Measurements from ENCODE around the gene ARAP2.

Gene ARAP2

GRCh38 chr4:36111172-36111571 is 133.1 kb downstream of the ARAP2 start:
- TF ChIP-seq ZNF274 (IDR thresholded peaks at IDR 0.05; ENCODE audit: low read depth, low read length): no peak

DNA sequence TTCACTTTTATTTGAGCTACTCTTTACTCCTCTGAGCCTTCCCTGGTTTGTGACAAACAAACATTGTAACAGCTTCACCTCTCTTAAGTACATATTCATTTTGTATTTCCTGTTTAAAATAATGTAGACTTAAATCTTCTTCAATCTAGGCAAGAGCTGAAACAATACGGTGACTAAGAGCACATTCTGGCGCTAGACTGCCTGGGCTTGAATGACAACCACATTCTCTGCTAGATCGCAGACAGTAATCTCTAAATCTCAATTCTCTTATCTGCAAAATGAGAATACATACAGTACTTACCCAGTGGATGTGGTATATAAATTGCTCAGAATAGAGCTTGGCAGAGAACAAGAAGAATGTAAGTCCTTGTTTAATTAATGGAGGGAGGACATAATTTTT is 144.8 kb downstream of the ARAP2 start:
- no peak overlapping the region for H3K4me3 ChIP-seq (ENCODE audit: low read length)
- TF ChIP-seq ZNF274 (IDR thresholded peaks at IDR 0.05; ENCODE audit: low read depth, low read length): no peak

More at GRCh38 chr4:36111172-36111571, 133.1 kb downstream of the ARAP2 start:
- H3K4me3 ChIP-seq (ENCODE audit: low read length): no peak overlapping the region

DNA sequence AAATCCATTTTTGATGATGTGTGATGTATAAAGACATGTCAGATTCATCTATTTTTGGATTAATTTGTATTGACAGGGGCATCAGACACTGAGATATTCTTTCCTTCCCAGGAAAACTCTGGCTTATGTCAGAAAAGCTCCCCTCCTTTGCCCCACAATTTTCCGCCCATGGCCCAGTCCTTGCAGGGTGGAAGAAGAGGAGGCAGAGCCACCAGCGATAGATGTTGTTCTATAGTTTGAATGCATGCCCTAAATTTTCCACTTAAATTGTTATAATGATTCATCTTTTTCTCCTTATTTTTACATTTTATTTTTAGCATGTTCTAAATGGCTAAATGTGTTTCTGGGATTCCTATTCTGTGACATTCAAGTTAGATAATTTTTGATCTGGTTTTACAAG is 149.3 kb downstream of the ARAP2 start:
- no peak for TF ChIP-seq ZNF274 (IDR thresholded peaks at IDR 0.05; ENCODE audit: low read depth, low read length)
- H3K4me3 ChIP-seq (ENCODE audit: low read length): no peak overlapping the region

DNA sequence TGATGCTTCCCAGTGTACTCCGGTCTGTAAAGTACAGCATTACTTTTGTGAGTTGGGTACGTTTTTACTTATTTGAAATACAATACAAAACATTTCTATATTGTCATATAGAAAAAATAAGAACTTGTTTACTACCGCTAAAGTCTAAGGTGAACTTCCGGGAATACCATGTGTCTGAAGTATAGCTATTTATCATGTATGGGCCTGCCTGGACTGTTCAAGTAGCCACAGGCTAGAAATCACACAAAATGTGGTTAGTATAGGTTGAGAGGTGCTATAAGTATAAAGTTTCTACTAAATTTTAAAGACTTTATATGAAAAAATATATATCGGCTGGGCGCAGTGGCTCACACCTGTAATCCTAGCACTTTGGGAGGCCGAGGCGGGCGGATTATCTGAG is 152.3 kb downstream of the ARAP2 start:
- no peak for TF ChIP-seq ZNF274 (IDR thresholded peaks at IDR 0.05; ENCODE audit: low read depth, low read length)
- no peak overlapping the region for H3K4me3 ChIP-seq (ENCODE audit: low read length)

DNA sequence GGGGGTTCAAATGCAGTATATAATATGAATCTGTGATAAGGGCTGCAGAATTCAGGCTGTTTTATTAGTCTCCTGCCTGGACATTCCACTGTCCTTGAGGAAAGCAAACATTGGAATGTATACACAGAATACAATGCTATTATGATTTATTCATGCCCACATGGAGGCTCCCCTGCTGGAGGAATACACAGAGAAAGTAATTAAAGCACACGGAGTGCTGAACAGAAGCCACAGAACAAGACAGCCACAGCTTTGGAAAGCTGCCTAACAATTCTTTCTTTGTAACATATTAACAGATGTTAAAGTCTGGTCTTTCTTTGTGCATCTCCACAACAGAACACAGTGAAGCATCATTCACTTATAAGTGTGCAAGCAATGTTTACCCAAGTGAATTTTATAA is 155.8 kb downstream of the ARAP2 start:
- H3K4me3 ChIP-seq (ENCODE audit: low read length): no peak overlapping the region
- TF ChIP-seq ZNF274 (IDR thresholded peaks at IDR 0.05; ENCODE audit: low read depth, low read length): no peak

DNA sequence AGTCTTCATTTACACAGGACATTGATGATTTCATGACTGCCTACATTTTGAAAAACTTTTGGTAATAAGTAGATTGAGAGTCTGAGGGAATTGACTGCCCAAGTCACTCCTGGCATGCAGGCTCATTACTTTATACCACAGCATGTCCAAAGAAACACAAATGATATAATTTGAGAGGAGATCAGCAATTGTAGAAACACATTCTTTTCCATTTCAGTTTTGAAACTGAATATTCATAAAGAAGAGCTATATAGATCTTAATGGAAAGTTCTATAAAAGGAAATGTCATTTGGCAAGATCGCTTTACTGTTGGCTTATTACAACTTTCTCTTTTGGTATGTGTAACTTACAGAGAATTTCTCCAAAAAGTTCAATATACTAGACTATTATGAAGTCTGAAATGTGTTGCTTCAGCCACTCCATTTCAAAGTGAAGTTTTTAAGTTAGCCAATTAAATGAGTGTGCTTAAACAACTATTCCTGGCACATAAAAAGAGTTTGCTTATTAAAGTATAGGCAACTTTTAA is 158.0 kb downstream of the ARAP2 start:
- no peak overlapping the region for H3K4me3 ChIP-seq (ENCODE audit: low read length)
- TF ChIP-seq ZNF274 (IDR thresholded peaks at IDR 0.05; ENCODE audit: low read depth, low read length): no peak

- no peak overlapping the region for H3K4me3 ChIP-seq (ENCODE audit: low read length)
- no peak for TF ChIP-seq ZNF274 (IDR thresholded peaks at IDR 0.05; ENCODE audit: low read depth, low read length)
These were observed 161.5 kb downstream of the ARAP2 start for GRCh38 chr4:36082817-36083216.

DNA sequence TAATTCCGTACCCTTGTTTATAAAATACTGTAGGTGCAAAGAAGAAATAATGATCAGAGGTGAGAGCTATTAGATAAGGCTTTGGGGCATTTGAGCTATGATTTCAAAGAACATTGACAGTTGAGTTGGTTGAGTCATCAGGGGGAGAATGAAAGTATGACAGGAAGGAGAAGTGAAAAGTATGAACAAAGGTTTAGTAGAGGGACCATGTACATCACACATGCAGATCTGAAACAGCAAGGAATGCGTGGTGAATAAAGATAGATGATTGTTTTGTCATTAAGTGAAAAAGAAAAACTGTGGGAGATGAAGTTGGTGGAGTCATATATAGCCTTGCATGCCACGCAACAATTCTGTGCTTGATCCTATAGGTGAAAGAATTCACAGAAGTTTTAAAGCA is 163.1 kb downstream of the ARAP2 start:
- no peak overlapping the region for H3K4me3 ChIP-seq (ENCODE audit: low read length)
- no peak for TF ChIP-seq ZNF274 (IDR thresholded peaks at IDR 0.05; ENCODE audit: low read depth, low read length)

DNA sequence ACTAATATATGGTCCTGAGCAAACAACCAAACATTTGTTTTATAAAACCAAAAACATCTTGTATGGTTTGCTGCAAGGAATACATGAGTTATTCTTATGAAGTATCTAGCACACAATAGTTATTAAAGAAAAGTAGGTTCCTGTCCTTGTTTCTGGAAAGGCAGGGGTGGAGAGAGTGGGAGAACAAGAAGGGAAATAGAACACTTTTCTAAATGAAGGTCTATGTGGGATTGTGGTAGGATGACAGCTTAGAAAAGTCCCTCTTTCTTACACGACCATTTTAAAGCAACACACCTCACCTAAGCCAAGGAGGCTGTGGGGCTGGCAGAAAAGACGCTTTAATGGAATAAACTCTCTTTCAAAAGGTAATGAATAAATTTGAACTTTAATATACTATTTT is 164.6 kb downstream of the ARAP2 start:
- no peak overlapping the region for H3K4me3 ChIP-seq (ENCODE audit: low read length)
- TF ChIP-seq ZNF274 (IDR thresholded peaks at IDR 0.05; ENCODE audit: low read depth, low read length): no peak

- H3K4me3 ChIP-seq (ENCODE audit: low read length): no peak overlapping the region
- no peak for TF ChIP-seq ZNF274 (IDR thresholded peaks at IDR 0.05; ENCODE audit: low read depth, low read length)
These were observed 166.0 kb downstream of the ARAP2 start for GRCh38 chr4:36078319-36078718.

DNA sequence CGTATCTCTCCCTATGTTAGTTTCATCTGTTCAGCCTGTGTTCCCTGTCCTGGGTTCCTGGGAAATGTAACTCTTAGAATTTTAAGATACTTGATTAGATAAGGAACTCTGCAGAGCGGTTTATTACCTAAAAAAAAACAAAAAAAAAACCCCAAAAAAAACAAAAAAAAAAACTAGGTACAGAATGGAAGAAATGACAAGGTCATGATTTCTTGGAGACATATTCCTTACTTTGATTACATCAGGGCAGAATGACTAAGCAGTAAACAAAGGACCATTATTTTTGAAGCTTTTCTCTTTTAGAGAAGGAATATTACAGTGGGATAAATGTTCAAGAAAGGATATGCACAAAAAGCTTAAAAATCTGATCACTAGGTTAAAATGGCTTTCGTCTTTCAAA is 171.8 kb downstream of the ARAP2 start:
- no peak overlapping the region for H3K4me3 ChIP-seq (ENCODE audit: low read length)
- no peak for TF ChIP-seq ZNF274 (IDR thresholded peaks at IDR 0.05; ENCODE audit: low read depth, low read length)

GRCh38 chr4:36067116-36067515 is 177.2 kb downstream of the ARAP2 start:
- H3K4me3 ChIP-seq (ENCODE audit: low read length): no peak overlapping the region
- no peak for TF ChIP-seq ZNF274 (IDR thresholded peaks at IDR 0.05; ENCODE audit: low read depth, low read length)

DNA sequence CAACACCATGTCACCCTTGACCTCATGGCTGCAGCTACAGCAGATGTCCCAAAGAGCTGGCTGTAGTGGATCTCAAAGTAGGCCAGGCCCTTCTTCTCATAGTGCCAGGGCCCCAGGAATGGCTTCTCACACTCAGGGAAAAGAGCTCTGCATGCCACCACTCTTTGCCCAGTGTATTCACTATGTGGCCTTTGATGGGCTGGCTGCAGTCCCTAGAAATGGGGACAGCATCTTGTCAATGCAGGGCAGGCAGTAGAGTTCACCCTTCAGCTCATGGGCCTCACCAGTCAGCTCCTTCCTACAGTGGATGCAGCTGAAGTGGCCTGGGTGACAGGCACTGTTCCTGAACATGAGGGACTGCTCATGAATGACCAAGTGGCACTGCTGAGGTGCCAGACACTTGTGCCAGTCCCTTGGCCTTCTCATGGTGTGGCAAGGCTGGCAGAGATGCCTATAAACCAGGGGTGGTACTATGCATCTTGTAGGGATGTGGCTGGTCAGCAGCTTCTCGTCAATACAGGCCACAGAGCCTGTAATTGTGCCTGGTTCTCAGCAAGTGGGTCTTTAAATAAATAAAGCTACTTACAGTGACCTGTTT is 178.9 kb downstream of the ARAP2 start:
- TF ChIP-seq ZNF274 (IDR thresholded peaks at IDR 0.05; ENCODE audit: low read depth, low read length): no peak
- H3K4me3 ChIP-seq (ENCODE audit: low read length): no peak overlapping the region

DNA sequence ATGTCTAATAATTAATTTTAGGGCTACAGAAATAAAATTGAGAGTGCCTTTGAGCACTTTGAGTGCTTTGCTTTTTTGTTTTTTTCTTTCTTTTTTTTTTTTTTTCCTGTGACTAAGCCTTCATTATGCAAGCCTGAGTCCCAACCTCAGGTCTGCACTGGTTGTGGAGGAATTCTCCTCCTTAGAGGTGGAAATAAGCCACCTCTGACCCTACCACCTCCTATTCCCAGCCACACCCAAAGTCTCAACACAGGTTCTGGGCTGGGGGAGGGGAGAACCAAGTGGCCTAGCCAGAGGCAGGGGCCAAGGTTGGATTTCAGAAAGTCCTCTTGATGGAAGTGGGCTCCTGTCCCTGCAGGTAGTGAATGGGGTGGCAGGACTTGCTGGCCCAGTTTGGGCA is 180.2 kb downstream of the ARAP2 start:
- TF ChIP-seq ZNF274 (IDR thresholded peaks at IDR 0.05; ENCODE audit: low read depth, low read length): no peak

DNA sequence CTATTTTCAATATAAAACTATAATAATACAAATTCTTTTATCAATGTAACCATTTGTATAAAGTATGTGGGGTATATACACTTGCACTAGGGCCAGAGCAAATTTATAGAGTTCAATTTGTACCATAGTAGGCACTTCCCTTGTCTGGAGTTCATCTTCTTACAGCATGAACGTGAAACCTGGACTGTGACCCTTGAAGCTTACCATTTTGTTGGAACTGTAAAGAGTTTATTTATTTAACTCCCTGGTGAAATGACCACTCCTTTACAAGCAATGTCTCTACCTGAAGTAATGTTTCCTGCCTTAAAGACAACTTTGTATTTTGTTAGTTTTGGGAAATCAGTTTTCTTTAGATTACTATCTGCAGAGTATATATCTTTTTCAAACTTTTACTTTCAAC is 188.2 kb downstream of the ARAP2 start:
- no peak for TF ChIP-seq ZNF274 (IDR thresholded peaks at IDR 0.05; ENCODE audit: low read depth, low read length)
- no peak overlapping the region for H3K4me3 ChIP-seq (ENCODE audit: low read length)

More for the DNA sequence above, 180.2 kb downstream of the ARAP2 start:
- H3K4me3 ChIP-seq (ENCODE audit: low read length): no peak overlapping the region

Data from GM08714 (cell line).